ELR (cell line): Measurements from ENCODE around the gene POLE.
A peak's percentile ranks its signal among the peaks of the same experiment; 100 is the strongest.

Experiments used
- DNase-seq: peaks from one replicate; pipeline ENCODE4 v3.0.0-alpha.2; 2015; ENCODE audit warnings: low read depth

Gene POLE

GRCh38 chr12:132631666-132632065 lies 55.5 kb downstream of the POLE start:
- DNase-seq, result no peak

- no peak for DNase-seq
Measured at GRCh38 chr12:132630672-132631071, 56.5 kb downstream of the POLE start.

- no peak for DNase-seq
Measured at GRCh38 chr12:132629330-132629729, 57.8 kb downstream of the POLE start.

GRCh38 chr12:132625731-132626430 lies 61.3 kb downstream of the POLE start:
- no peak for DNase-seq

GRCh38 chr12:132624910-132625630 lies 62.1 kb downstream of the POLE start:
- no peak for DNase-seq

GRCh38 chr12:132624186-132624855 lies 62.8 kb downstream of the POLE start:
- DNase-seq, result no peak

- no peak for DNase-seq
Measured at GRCh38 chr12:132623072-132623869, 63.9 kb downstream of the POLE start.

GRCh38 chr12:132622437-132623071 lies 64.6 kb downstream of the POLE start:
- peak; percentile 66 for DNase-seq

- no peak for DNase-seq
Measured at GRCh38 chr12:132621657-132622435, 65.3 kb downstream of the POLE start.

GRCh38 chr12:132620899-132621656 lies 66.1 kb downstream of the POLE start:
- no peak for DNase-seq

- DNase-seq, result no peak
Measured at GRCh38 chr12:132620113-132620898, 66.8 kb downstream of the POLE start.

- DNase-seq, result no peak
Measured at GRCh38 chr12:132619386-132620112, 67.6 kb downstream of the POLE start.

- no peak for DNase-seq
Measured at GRCh38 chr12:132619071-132619385, 68.1 kb downstream of the POLE start.

- no peak for DNase-seq
Measured at GRCh38 chr12:132618683-132619043, 68.5 kb downstream of the POLE start, which contains the start of gene P2RX2. TSS of gene P2RX2 (plus strand) at chr12:132618776. CDS start at chr12:132618817, 41 bp downstream.

- DNase-seq, result no peak
Measured at GRCh38 chr12:132617822-132618682, 69.1 kb downstream of the POLE start.

GRCh38 chr12:132617135-132617701 lies 69.9 kb downstream of the POLE start:
- no peak for DNase-seq

- no peak for DNase-seq
Measured at GRCh38 chr12:132615579-132616038, 71.5 kb downstream of the POLE start.
